HepG2 (cell line): ENCODE results near the gene DNMBP. TPM values are rescaled to one million over a fixed set of nuclear protein-coding genes. Genes with fewer than 3 reads are reported as not detected.

Experiments
- ATAD3A ChIP-seq: sonication (generic); formaldehyde crosslinking; IDR thresholded peaks from 2 replicates; pipeline ENCODE4 v1.4.0; 2020; ENCODE audit warnings: missing genetic modification reagents
- BCL6 ChIP-seq: IDR thresholded peaks from 2 replicates; pipeline ENCODE4 v1.6.1; 2016; ENCODE audit warnings: missing genetic modification reagents, missing compliant biosample characterization
- FOSL1 ChIP-seq: sonication (generic); formaldehyde crosslinking; IDR thresholded peaks from 2 replicates; pipeline ENCODE4 v1.9.0; 2021; ENCODE audit warnings: missing genetic modification reagents, borderline replicate concordance
- PHF5A ChIP-seq: IDR thresholded peaks from one replicate; pipeline ENCODE4 v1.6.1; 2018; ENCODE audit warnings: low read depth, missing genetic modification reagents; ENCODE audit not compliant: unreplicated experiment
- SNAI1 ChIP-seq: sonication (generic); formaldehyde crosslinking; IDR thresholded peaks from 2 replicates; pipeline ENCODE4 v1.5.0; 2020; ENCODE audit warnings: mild to moderate bottlenecking, missing genetic modification reagents, borderline replicate concordance
- ZNF317 ChIP-seq: sonication (generic); formaldehyde crosslinking; IDR thresholded peaks from 2 replicates; pipeline ENCODE4 v1.5.0; 2020; ENCODE audit warnings: mild to moderate bottlenecking, missing genetic modification reagents
- ZNF337 ChIP-seq: sonication (generic); formaldehyde crosslinking; IDR thresholded peaks from 2 replicates; pipeline ENCODE4 v1.5.1; 2020; ENCODE audit warnings: missing genetic modification reagents, low read depth, mild to moderate bottlenecking, borderline replicate concordance
- ZNF510 ChIP-seq: sonication (generic); formaldehyde crosslinking; IDR thresholded peaks from 2 replicates; pipeline ENCODE4 v1.4.0; 2020; ENCODE audit warnings: low read depth, mild to moderate bottlenecking, missing genetic modification reagents
- ZNF550 ChIP-seq: sonication (generic); formaldehyde crosslinking; IDR thresholded peaks from 2 replicates; pipeline ENCODE4 v1.4.0; 2020; ENCODE audit warnings: mild to moderate bottlenecking, missing genetic modification reagents, borderline replicate concordance
- ZNF75D ChIP-seq: sonication (generic); formaldehyde crosslinking; IDR thresholded peaks from 2 replicates; pipeline ENCODE4 v1.8.1; 2023; ENCODE audit warnings: missing genetic modification reagents, mild to moderate bottlenecking, borderline replicate concordance
- ZNF792 ChIP-seq: IDR thresholded peaks from 2 replicates; pipeline ENCODE4 v1.6.1; 2016
- polyA plus RNA-seq, 8 experiments: library from polyadenylated mRNA; depleted of rRNA in 3 of 8; stranded (reverse) in 7 of 8; unstranded in 1 of 8; fragments of >200 nt; fragmentation: Illumina TruSeq in 4 of 8; extraction: Trizol in 4 of 8; gene quantifications; 2 replicates each; pipeline versions ENCODE4 v1.2.1 to v1.2.3, GENCODE V29; 2011 to 2016; ENCODE audit warnings: low read depth in 4 of 8, missing spikeins in 1 of 8, mixed read lengths in 1 of 8; ENCODE audit not compliant: insufficient read depth in 1 of 8
- total RNA-seq, 5 experiments: library from RNA; depleted of rRNA; stranded (reverse); fragments of >200 nt; fragmentation: Illumina TruSeq; extraction: Trizol; gene quantifications; 2 replicates each; pipeline ENCODE4 v1.2.3, GENCODE V29; 2016; ENCODE audit warnings: low read depth in 1 of 5
- TF ChIP-seq, protein P1 (sequence below): sonication (generic); formaldehyde crosslinking; IDR thresholded peaks from 2 replicates; pipeline ENCODE4 v1.4.0; 2020; ENCODE audit warnings: mild to moderate bottlenecking, missing genetic modification reagents, borderline replicate concordance
- TF ChIP-seq, protein P2 (sequence below): sonication (generic); formaldehyde crosslinking; IDR thresholded peaks from 2 replicates; pipeline ENCODE4 v1.4.0; 2020; ENCODE audit warnings: missing genetic modification reagents
- TF ChIP-seq, protein P3 (sequence below): sonication (generic); formaldehyde crosslinking; IDR thresholded peaks from 2 replicates; pipeline ENCODE4 v1.9.0; 2021; ENCODE audit warnings: missing genetic modification reagents, mild to moderate bottlenecking, borderline replicate concordance
- TF ChIP-seq, protein P4 (sequence below): sonication (generic); formaldehyde crosslinking; IDR thresholded peaks from 2 replicates; pipeline ENCODE4 v1.5.1; 2020; ENCODE audit warnings: mild to moderate bottlenecking, missing genetic modification reagents
- TF ChIP-seq, protein P5 (sequence below): sonication (generic); formaldehyde crosslinking; IDR thresholded peaks from 2 replicates; pipeline ENCODE4 v1.5.0; 2020; ENCODE audit warnings: mild to moderate bottlenecking, missing genetic modification reagents, moderate library complexity

The DNMBP gene
- total and polyA plus RNA-seq, 2 of the 13 experiments (the other 11 are each of a cell fraction or from before 2014, with no cell fraction given): 3.6 to 6.3 TPM

DNA sequence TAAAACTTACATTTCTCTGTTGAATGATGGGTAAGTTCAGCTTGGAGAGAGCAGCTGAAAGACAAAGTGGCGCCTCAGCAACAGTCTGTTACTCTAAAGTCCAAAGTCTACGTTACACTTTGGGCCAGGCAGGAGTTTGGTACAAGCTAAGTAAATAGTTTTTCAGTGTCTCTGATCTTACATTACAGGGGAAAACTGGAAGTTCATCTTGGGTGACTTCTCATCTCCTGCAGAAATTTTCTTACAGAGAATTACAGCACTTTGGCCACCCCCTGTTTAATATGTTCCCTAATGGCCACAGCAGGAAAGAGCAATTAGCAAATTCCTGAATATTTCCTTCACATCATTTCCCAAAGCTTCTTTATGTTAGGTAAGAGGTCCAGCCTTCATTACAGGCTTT is 160.2 kb downstream of the DNMBP start (continued):
- TF ChIP-seq, protein P1, sequence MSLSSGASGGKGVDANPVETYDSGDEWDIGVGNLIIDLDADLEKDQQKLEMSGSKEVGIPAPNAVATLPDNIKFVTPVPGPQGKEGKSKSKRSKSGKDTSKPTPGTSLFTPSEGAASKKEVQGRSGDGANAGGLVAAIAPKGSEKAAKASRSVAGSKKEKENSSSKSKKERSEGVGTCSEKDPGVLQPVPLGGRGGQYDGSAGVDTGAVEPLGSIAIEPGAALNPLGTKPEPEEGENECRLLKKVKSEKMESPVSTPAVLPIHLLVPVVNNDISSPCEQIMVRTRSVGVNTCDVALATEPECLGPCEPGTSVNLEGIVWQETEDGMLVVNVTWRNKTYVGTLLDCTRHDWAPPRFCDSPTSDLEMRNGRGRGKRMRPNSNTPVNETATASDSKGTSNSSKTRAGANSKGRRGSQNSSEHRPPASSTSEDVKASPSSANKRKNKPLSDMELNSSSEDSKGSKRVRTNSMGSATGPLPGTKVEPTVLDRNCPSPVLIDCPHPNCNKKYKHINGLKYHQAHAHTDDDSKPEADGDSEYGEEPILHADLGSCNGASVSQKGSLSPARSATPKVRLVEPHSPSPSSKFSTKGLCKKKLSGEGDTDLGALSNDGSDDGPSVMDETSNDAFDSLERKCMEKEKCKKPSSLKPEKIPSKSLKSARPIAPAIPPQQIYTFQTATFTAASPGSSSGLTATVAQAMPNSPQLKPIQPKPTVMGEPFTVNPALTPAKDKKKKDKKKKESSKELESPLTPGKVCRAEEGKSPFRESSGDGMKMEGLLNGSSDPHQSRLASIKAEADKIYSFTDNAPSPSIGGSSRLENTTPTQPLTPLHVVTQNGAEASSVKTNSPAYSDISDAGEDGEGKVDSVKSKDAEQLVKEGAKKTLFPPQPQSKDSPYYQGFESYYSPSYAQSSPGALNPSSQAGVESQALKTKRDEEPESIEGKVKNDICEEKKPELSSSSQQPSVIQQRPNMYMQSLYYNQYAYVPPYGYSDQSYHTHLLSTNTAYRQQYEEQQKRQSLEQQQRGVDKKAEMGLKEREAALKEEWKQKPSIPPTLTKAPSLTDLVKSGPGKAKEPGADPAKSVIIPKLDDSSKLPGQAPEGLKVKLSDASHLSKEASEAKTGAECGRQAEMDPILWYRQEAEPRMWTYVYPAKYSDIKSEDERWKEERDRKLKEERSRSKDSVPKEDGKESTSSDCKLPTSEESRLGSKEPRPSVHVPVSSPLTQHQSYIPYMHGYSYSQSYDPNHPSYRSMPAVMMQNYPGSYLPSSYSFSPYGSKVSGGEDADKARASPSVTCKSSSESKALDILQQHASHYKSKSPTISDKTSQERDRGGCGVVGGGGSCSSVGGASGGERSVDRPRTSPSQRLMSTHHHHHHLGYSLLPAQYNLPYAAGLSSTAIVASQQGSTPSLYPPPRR: no peak
- TF ChIP-seq SNAI1 (CRISPR knock-in tag) (no peak), FOSL1 (CRISPR knock-in tag) (no peak), BCL6 (CRISPR knock-in tag) (peak; percentile 36; the same call in 1 of the 2 replicates), ZNF550 (CRISPR knock-in tag) (no peak), ZNF792 (peak; percentile 59; the same call in 1 of the 2 replicates), PHF5A (CRISPR knock-in tag) (no peak), ZNF337 (no peak), ZNF75D (CRISPR knock-in tag) (no peak), ZNF317 (CRISPR knock-in tag) (0 out of 2 replicates have a peak, but pooled peaks have one; percentile 51), ZNF510 (CRISPR knock-in tag) (no peak), ATAD3A (CRISPR knock-in tag) (no peak)
- TF ChIP-seq, protein P2, sequence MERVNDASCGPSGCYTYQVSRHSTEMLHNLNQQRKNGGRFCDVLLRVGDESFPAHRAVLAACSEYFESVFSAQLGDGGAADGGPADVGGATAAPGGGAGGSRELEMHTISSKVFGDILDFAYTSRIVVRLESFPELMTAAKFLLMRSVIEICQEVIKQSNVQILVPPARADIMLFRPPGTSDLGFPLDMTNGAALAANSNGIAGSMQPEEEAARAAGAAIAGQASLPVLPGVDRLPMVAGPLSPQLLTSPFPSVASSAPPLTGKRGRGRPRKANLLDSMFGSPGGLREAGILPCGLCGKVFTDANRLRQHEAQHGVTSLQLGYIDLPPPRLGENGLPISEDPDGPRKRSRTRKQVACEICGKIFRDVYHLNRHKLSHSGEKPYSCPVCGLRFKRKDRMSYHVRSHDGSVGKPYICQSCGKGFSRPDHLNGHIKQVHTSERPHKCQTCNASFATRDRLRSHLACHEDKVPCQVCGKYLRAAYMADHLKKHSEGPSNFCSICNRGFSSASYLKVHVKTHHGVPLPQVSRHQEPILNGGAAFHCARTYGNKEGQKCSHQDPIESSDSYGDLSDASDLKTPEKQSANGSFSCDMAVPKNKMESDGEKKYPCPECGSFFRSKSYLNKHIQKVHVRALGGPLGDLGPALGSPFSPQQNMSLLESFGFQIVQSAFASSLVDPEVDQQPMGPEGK (CRISPR knock-in tag): no peak
- TF ChIP-seq, protein P3, sequence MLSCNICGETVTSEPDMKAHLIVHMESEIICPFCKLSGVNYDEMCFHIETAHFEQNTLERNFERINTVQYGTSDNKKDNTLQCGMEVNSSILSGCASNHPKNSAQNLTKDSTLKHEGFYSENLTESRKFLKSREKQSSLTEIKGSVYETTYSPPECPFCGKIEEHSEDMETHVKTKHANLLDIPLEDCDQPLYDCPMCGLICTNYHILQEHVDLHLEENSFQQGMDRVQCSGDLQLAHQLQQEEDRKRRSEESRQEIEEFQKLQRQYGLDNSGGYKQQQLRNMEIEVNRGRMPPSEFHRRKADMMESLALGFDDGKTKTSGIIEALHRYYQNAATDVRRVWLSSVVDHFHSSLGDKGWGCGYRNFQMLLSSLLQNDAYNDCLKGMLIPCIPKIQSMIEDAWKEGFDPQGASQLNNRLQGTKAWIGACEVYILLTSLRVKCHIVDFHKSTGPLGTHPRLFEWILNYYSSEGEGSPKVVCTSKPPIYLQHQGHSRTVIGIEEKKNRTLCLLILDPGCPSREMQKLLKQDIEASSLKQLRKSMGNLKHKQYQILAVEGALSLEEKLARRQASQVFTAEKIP: no peak
- TF ChIP-seq, protein P4, sequence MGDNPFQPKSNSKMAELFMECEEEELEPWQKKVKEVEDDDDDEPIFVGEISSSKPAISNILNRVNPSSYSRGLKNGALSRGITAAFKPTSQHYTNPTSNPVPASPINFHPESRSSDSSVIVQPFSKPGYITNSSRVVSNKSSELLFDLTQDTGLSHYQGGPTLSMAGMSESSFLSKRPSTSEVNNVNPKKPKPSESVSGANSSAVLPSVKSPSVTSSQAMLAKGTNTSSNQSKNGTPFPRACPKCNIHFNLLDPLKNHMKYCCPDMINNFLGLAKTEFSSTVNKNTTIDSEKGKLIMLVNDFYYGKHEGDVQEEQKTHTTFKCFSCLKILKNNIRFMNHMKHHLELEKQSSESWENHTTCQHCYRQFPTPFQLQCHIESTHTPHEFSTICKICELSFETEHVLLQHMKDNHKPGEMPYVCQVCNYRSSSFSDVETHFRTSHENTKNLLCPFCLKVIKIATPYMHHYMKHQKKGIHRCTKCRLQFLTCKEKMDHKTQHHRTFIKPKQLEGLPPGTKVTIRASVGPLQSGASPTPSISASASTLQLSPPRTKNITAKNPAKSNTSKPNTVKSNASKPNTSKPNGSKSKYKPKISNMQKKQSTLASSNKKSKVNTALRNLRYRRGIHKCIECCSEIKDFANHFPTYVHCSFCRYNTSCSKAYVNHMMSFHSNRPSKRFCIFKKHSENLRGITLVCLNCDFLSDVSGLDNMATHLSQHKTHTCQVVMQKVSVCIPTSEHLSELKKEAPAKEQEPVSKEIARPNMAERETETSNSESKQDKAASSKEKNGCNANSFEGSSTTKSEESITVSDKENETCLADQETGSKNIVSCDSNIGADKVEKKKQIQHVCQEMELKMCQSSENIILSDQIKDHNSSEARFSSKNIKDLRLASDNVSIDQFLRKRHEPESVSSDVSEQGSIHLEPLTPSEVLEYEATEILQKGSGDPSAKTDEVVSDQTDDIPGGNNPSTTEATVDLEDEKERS (CRISPR knock-in tag): no peak
- TF ChIP-seq, protein P5, sequence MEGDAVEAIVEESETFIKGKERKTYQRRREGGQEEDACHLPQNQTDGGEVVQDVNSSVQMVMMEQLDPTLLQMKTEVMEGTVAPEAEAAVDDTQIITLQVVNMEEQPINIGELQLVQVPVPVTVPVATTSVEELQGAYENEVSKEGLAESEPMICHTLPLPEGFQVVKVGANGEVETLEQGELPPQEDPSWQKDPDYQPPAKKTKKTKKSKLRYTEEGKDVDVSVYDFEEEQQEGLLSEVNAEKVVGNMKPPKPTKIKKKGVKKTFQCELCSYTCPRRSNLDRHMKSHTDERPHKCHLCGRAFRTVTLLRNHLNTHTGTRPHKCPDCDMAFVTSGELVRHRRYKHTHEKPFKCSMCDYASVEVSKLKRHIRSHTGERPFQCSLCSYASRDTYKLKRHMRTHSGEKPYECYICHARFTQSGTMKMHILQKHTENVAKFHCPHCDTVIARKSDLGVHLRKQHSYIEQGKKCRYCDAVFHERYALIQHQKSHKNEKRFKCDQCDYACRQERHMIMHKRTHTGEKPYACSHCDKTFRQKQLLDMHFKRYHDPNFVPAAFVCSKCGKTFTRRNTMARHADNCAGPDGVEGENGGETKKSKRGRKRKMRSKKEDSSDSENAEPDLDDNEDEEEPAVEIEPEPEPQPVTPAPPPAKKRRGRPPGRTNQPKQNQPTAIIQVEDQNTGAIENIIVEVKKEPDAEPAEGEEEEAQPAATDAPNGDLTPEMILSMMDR: no peak
